Kidney epithelial cell (primary cell): ENCODE data around the gene MED13. TPM values are rescaled to one million over a fixed set of nuclear protein-coding genes. Genes with fewer than 3 reads are reported as not detected.
"Not testable (repeated sequence)": the region's sequence is repeated elsewhere in the genome, so short reads cannot be mapped to it uniquely, and the experiment has no call there.

Source experiments
- DNase-seq: peaks from one replicate; pipeline ENCODE4 v3.0.0-alpha.2; 2010; ENCODE audit warnings: low read depth
- H3K27me3 ChIP-seq: 2 replicates; pipeline ENCODE4 v1.6.0; 2011; ENCODE audit warnings: low read length; ENCODE audit not compliant: control insufficient read depth, insufficient read depth
- H3K36me3 ChIP-seq: 2 replicates; pipeline ENCODE4 v1.5.1; 2011; ENCODE audit warnings: low read length; ENCODE audit not compliant: control insufficient read depth, insufficient read depth
- H3K4me3 ChIP-seq: 2 replicates; pipeline ENCODE4 v1.5.1; 2011; ENCODE audit warnings: low read depth, mild to moderate bottlenecking, control low read depth, low read length
- total RNA-seq: library from RNA; depleted of rRNA; stranded (reverse); fragments of >200 nt; gene quantifications from 2 replicates; pipeline ENCODE4 v1.2.3, GENCODE V29; 2015
- TF ChIP-seq, protein P1 (sequence below): IDR thresholded peaks from 2 replicates; pipeline ENCODE4 v1.5.1; 2011; ENCODE audit warnings: mild to moderate bottlenecking, moderate library complexity, low read length, control low read depth, inconsistent platforms; ENCODE audit not compliant: insufficient read depth, poor library complexity, severe bottlenecking

The MED13 gene
- total RNA-seq, 1 donor from 2014 or later, result 33.8 TPM

DNA sequence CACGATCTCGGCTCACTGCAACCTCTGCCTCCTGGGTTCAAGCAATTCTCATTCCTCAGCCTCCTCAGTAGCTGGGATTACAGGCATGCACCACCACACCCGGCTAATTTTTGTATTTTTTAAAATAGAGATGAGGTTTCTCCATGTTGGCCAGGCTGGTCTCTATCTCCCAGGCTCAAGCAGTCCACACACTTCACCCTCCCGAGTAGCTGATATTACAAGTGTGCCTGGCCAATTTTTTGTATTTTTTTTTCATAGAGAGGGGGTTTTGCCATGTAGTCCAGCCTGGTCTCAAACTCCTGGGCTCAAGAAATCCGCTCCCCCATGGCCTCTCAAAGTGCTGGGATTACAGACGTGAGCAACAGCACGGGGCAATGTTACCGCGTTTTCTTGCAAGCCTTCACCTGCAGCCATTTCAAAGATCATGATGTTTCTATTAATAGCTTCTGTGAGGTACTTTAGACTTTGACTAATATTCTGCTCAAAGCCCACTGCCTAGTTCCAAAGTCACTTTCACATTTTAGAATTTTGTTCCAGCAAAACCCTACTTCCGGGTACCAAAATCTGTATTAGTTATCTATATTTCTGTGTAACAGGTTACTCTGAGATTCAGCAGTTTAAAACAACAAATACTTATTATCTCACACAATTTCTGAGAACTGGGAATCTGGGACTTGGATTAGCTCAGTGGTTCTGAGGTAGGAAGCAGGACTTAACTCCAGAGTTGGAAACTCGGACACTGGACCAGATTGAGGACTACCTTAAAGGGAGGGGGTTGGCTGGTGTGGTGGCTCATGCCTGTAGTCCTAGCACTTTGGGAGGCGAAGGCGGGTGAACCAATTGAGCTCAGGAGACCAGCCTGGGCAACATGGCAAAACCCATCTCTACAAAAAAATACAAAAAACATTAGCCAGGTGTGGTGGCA is 12.0 kb upstream of the MED13 start:
- DNase-seq, result no peak
- Histone ChIP-seq H3K36me3 (no peaks in the 10 kb centered on the region), H3K27me3 (no peaks in the 10 kb centered on the region), H3K4me3 (no peak overlapping the region)
- TF ChIP-seq, protein P1, sequence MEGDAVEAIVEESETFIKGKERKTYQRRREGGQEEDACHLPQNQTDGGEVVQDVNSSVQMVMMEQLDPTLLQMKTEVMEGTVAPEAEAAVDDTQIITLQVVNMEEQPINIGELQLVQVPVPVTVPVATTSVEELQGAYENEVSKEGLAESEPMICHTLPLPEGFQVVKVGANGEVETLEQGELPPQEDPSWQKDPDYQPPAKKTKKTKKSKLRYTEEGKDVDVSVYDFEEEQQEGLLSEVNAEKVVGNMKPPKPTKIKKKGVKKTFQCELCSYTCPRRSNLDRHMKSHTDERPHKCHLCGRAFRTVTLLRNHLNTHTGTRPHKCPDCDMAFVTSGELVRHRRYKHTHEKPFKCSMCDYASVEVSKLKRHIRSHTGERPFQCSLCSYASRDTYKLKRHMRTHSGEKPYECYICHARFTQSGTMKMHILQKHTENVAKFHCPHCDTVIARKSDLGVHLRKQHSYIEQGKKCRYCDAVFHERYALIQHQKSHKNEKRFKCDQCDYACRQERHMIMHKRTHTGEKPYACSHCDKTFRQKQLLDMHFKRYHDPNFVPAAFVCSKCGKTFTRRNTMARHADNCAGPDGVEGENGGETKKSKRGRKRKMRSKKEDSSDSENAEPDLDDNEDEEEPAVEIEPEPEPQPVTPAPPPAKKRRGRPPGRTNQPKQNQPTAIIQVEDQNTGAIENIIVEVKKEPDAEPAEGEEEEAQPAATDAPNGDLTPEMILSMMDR, result no peak

DNA sequence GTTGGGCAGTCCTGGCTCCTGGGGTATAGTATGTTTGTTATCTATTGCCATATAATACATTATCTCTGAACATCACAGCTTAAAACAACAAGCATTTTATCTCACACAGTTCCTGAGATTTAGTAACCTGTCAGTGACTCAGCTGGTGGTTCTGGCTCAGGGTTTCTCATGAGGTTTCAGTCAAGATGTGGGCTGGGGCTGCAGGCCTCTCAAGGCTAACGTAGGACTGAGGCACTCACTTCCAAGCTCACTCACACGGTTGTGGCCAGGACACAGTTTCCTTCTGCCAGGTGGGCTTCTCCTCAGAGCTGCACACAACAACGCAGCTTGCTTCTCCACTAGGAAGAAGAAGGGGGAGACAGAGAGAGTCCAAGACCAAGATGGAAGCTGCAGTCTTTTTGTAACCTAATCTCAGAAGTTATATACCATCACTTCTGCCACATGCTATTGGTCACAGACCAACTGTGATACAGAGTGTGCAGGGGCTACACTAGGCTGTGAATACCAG is 10.3 kb upstream of the MED13 start:
- H3K27me3 ChIP-seq, result no peaks in the 10 kb centered on the region
- H3K36me3 ChIP-seq, result no peaks in the 10 kb centered on the region
- no peak overlapping the region for H3K4me3 ChIP-seq
- TF ChIP-seq, protein P1, result no peak
- DNase-seq, result no peak

DNA sequence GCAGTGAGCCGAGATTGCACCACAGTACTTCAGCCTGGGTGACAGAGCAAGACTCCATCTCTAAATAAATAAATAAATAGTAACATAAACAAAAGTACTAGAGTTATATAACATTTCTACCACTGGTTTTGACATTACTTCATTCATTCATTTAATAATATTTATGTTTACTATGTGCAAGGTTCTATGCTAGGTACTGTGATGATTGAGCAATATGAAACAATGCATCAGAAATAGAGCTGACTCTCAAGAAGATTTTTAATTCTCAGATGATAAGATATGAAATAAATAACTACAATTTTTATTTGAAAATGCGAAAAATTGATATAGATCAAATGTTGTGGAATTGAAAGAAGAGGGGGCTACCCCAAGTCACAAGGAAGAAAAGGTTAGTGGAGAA is 8.9 kb upstream of the MED13 start:
- TF ChIP-seq, protein P1, result no peak
- DNase-seq, result no peak
- H3K36me3 ChIP-seq, result no peaks in the 10 kb centered on the region
- no peak overlapping the region for H3K4me3 ChIP-seq
- no peaks in the 10 kb centered on the region for H3K27me3 ChIP-seq

DNA sequence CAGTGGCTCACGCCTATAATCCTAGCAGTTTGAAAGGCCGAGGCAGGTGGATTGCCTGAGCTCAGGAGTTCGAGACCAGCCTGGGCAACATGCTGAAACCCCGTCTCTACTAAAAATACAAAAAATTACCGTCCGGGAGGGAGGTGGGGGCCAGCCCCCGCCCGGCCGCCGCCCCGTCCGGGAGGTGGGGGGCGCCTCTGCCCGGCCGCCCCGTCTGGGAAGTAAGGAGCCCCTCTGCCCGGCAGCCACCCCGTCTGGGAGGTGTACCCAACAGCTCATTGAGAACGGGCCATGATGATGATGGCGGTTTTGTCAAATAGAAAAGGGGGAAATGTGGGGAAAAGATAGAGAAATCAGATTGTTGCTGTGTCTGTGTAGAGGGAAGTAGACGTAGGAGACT is 7.8 kb upstream of the MED13 start:
- not testable (repeated sequence) for DNase-seq

DNA sequence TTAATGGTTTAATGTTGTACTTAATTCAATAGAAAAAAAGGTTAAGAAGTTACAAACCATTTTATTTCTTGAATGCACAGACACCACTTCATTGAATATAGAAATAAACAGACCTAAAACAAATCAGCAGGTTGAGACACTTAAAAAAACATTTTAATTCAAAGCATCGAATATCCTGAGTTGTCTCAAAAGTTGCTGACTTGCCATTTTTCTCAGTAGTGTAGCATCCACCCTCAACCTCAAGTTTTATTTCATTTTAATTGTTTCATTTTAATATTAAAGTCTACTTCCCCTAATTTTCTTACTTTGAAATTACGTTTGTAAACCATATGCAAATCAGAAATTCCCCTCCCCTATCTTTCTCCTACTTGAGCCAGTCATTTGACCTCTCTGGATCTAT is 5.8 kb upstream of the MED13 start:
- DNase-seq, result no peak
- H3K36me3 ChIP-seq, result no peaks in the 10 kb centered on the region
- H3K4me3 ChIP-seq, result no peak overlapping the region
- H3K27me3 ChIP-seq, result no peaks in the 10 kb centered on the region
- TF ChIP-seq, protein P1, result no peak

More for the DNA sequence above, 7.8 kb upstream of the MED13 start:
- H3K27me3 ChIP-seq, H3K4me3 ChIP-seq, H3K36me3 ChIP-seq: not testable (repeated sequence)

DNA sequence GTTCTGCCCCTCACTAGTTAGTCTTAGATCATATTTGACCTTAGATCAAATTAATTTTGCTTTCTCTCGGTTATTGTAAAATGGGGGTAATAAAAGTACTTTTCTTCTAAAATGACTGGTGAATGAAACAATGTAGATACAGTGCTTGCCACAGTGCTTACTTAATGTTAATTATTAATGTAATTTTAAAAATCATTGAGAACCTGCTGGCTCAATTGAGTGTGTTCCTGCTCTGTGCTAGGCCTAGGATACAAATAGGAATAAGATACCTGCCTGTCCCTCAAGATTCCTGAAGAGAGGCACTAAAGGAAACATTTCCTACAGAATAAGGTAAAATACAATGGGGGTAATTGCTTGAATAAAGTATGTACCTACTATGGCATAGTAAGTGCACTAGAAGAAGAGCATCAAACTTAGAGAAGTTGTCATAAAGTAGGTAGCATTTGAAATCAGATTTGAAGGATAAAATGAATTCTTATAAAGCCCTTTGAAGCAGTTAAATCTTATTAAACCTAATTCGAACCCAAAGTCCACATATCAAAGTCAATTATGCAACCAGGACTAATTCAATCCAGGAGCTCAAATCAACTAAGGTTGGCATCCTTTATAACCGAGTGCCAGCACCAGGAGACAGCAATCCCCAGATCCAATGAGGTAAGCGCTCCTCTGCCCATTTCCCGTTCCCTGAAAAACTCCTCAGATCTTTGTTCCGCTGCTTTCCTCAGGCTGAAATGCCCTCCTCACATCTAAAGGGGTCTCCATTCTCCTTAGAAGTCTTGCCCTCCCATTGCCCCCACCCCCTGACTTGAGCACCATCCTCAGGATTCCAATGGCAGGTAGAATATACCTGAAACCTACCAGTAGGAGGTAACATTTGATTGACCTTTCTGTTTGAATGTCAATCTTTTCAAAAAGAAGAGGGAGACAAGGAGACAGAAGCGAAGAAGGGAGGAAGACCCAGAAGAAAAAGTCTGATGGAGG is 2.4 kb upstream of the MED13 start:
- no peaks in the 10 kb centered on the region for H3K36me3 ChIP-seq
- TF ChIP-seq, protein P1, result no peak
- no peaks in the 10 kb centered on the region for H3K27me3 ChIP-seq
- DNase-seq, result no peak
- H3K4me3 ChIP-seq, result no peak overlapping the region
